ENCODE data around the gene C14orf132.
A peak's percentile ranks its signal among the peaks of the same experiment; 100 is the strongest.

C14orf132 gene

DNA sequence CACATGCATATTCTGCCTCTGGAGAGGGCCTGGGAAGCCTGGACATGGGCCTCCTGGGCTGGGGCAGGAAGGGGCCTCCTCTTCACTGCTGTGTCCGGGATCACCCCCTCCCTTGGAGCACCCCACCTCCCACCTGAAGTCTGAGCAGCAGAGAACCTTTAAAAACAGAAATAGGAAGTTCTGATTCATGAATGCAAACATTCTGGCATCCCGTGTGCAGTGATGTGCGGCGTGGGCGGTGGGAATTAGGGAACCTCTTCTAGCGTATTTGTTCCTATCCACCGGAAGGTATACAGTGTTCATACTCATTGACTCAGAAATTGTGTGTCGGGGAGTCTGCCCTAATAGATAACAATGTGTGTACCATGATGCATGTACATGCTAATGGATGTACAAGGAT, 46.2 kb downstream of the C14orf132 start:
- no peak for DNase-seq

- DNase-seq = no peak
Observed at GRCh38 chr14:96086032-96086431, 46.9 kb downstream of the C14orf132 start.

GRCh38 chr14:96086574-96087077, 47.5 kb downstream of the C14orf132 start:
- DNase-seq = no peak

GRCh38 chr14:96088074-96088473, 48.9 kb downstream of the C14orf132 start:
- no peak for DNase-seq

DNA sequence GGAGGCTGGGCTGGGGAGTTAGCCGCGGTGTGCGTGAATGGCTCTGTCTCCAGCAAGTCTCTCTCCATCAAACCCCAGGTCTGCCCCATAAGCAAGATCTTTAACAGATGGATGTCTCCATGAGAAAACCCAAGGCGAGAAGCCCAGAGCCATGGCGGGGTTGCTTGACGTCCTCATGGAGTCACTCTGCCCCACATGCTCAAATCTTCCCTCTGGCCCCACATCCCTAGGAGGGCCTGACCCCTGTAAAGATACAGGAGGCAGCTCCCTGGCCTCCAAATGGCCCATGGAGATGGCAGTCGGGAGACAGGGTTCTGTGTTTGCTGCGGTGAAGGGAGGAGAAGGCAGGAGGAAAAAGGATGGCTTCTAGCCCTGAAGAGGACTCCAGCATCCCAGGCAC, 49.3 kb downstream of the C14orf132 start:
- DNase-seq = no peak

GRCh38 chr14:96088911-96089310, 49.7 kb downstream of the C14orf132 start:
- DNase-seq = no peak

DNA sequence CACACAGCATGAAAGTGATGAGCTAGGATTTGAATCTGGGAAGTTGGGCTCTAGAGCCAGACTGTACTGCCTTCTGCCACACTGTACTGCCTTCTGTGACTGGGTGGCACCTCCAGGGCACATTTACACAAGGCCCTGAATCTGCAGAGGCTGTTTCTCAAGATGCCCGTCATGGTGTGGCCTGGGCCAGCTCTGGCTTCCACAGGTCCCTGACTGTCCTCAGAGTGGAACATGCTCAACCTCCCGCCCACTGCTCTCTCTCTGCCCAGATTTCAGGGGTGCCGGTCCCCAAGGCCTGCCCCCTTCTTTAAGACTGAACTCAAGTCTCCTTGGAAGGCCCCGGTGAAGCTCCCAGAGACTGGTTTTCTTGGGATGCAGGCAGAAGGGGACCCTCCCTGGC, 50.2 kb downstream of the C14orf132 start:
- no peak for DNase-seq

DNA sequence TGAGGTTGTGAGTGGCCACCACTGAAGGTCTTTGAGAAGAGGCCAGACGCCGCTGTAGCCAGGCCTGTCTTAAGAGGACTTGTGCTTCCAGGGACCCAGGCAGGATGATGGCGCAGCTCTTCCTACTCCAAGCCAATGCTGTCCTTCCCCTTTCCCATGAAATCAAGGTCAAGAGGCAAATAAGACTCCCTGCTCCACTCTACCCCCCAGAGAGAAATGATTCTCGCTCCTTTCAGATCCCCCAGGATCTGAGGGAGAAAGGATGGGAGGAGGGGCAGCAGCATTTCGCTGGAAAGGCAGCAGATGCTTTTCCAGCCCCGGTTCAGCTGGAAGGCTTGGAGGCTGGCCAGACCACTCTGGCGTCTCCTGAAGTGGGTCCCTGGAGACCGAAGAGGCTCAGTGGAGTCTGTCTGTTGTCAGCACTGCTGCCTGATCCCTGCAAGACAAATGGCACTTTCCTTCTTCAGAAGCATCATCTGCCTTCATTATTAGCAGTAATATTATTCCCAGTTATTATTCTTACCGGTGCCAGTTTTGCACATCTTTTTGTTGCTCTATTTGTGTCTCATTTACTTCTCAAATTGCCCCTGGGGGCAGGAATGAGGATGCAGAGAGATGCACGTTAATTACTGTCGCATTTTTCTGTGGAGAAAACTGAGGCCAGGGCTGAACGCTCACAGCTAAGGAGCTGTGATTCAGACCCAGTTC, 51.4 kb downstream of the C14orf132 start:
- peak; percentile 97 for DNase-seq

DNA sequence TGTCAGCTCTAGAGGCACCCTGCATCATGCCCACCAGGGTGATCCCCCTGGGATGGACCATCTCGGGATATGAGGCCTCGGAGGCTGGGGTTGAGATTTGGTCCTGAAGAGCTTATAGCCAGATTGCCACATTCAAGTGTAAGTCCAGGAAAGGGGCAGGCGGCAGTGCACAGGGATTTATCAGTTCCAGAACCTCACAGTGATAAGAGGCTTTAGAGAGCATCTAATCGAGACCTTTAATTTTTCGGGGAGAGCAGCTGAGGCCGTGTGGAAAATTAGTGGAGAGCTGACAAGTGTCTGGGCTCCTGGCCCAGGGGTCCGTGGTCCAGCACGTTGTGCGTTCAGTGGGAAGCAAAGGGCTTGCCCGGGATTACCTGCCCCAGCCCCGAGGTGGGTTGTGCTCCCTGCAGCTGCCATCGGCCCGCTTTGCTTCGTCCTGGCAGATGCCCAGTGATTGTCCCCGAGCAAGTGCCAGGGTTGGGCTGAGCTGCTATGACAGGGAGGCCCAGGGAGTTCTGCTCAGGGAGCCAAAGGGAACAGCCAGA, 52.1 kb downstream of the C14orf132 start:
- peak; percentile 47 for DNase-seq

DNA sequence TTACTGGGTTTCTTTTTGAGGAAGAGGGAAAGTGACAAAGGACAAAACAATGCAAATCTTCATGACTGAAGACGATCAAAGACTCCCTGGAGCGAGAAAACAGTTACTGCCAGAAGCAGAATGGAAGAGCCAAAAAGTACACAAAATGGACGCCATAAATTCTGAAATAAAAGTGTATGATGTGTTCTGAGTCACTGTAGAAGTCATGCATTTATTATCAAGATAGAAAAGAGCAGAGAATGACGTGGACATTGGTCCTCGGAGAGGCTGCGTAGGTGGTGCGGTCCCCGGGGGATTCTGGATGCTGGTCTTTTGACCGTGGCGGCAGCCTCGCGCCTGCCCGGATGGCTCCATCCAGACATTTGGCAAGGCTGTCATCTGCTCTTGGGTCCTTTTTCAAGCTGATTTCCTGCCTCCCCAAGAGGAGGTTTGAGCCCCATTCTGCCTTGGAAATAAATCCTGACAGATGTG, 52.8 kb downstream of the C14orf132 start:
- DNase-seq = no peak

GRCh38 chr14:96092936-96093335, 53.8 kb downstream of the C14orf132 start:
- no peak for DNase-seq

GRCh38 chr14:96094211-96094610, 55.0 kb downstream of the C14orf132 start:
- no peak for DNase-seq

GRCh38 chr14:96094656-96095055, 55.5 kb downstream of the C14orf132 start:
- DNase-seq = no peak

- DNase-seq = no peak
Observed at GRCh38 chr14:96095058-96095457, 55.9 kb downstream of the C14orf132 start.

GRCh38 chr14:96095581-96096476, 56.7 kb downstream of the C14orf132 start:
- DNase-seq = peak; percentile 55

DNA sequence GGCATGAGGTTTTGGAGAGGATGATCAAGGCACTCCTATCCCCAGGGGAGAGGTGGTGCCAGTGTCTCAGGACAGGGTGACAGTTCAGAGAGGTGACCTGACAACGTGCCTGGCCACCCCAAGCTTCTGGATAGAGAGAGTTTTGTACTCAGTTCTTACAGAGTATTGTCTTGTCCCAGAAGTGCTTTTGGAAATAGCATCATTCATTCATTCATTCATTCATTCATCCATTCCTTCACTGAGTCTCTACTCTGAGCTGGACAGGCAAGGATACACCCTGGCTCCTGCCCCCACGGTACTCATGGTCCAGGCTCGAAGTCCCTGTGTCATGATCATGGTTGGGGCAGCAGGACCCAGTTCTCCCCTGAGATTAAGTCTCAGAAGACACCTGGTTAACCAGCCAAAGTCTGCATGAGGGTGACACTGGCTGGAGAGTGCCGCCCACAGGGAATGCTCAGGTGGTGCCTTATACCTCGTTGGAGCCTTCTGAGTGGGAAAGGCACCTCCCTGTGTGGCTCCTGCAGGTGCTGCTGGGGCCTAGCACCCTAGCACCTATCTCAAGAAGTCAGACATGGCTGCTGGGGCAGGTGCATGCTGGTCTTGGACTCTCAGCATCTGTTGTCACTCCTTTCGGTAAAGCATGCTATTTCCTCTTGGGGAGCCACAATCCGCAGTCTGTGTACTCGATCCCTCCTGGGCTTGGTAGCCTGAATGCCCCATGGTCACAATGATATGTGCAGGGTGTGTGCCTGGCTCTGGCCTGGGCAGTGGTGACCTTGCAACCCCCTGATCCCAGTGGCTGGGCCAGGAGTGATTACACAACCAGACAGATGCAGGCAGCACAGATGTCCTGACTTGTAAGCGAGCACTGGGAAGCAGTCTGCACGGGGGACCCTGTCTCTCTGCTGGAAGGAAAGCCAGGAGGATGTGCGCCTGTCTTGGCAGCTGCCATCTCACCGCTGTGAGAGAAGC, 57.8 kb downstream of the C14orf132 start:
- DNase-seq = no peak

- DNase-seq = no peak
Observed at GRCh38 chr14:96097752-96098151, 58.6 kb downstream of the C14orf132 start.

- DNase-seq = peak; percentile 84
Observed at GRCh38 chr14:96098309-96098998, 59.3 kb downstream of the C14orf132 start.

- no peak for DNase-seq
Observed at GRCh38 chr14:96098999-96099335, 59.8 kb downstream of the C14orf132 start.

DNA sequence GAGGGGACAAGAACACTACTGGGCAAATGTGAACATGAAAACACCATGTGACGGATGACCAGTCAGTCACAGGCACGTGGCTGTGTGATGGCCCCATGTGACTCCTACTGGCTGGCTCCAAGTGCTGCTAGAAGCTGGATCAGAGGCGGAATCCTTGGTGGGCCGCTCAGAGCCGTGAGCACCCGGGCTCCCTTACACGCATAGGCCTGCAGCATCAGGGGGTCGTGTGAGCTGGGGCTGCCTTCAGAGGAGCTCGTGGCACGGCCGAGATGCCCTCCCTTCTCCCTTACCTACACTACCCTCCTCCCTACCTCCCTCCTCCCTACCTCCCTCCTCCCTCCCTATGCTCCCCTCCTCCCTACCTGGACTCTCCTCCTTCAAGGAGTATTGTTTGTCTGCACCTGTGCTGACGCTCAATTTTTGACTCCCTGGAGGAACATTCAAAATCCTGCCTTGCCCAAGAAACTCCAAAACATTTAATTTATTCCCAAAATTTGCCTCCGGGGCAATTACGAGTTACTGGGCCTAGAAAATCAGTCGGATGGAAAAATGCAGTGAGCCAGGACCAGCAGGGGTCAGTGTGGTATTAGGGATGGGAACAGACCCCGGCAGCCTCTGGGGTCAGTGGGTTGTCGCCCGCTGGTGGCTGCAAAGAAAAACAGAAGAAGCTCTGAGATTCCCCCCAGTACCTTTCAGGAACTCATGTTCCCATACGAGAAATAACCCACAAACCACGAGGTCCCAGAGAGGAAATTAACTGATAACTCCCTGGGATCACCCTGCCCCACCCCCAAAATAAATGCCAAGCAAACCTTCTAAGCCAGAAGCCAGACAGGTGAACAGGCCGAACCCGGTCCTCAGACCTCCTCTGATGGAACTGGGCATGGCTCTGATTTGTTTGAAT, 61.3 kb downstream of the C14orf132 start:
- DNase-seq = peak; percentile 76
